HL-60 (cell line): Measurements from ENCODE around the gene PLEKHA5.

Experiments used
- DNase-seq, 2 experiments: peaks; one replicate each; pipeline ENCODE4 v3.0.0-alpha.2; 2010 to 2020; ENCODE audit warnings: low read depth in 1 of 2, low spot score in 1 of 2
- H3K27ac ChIP-seq: fragments of 250-450 bp; sonication (Bioruptor Pico); replicated peaks from 2 replicates; pipeline ENCODE4 v1.5.1; 2020; ENCODE audit warnings: mild to moderate bottlenecking, moderate library complexity
- H3K27me3 ChIP-seq: fragments of 250-450 bp; sonication (Bioruptor Pico); 2 replicates; pipeline ENCODE4 v1.5.1; 2021; ENCODE audit warnings: mild to moderate bottlenecking, moderate library complexity; ENCODE audit not compliant: insufficient read depth, poor library complexity, severe bottlenecking
- H3K4me3 ChIP-seq: replicated peaks from 2 replicates; pipeline ENCODE4 v1.5.1; 2011; ENCODE audit warnings: mild to moderate bottlenecking, control low read depth, low read length; ENCODE audit not compliant: insufficient read depth
- CTCF ChIP-seq: IDR thresholded peaks from one replicate; pipeline ENCODE4 v1.5.1; 2011; ENCODE audit warnings: low read length, control low read depth, inconsistent platforms; ENCODE audit not compliant: insufficient read depth
- GABPA ChIP-seq: IDR thresholded peaks from 2 replicates; pipeline ENCODE4 v1.6.1; 2012; ENCODE audit warnings: low read depth
- POLR2AphosphoS5 ChIP-seq: IDR thresholded peaks from 2 replicates; pipeline ENCODE4 v1.6.1; 2012; ENCODE audit warnings: low read depth
- REST ChIP-seq: IDR thresholded peaks from 2 replicates; pipeline ENCODE4 v1.6.1; 2012; ENCODE audit warnings: low read depth; ENCODE audit not compliant: insufficient replicate concordance
- SPI1 ChIP-seq: IDR thresholded peaks from 2 replicates; pipeline ENCODE4 v1.6.1; 2012; ENCODE audit warnings: low read depth, mild to moderate bottlenecking, borderline replicate concordance

Gene PLEKHA5

DNA sequence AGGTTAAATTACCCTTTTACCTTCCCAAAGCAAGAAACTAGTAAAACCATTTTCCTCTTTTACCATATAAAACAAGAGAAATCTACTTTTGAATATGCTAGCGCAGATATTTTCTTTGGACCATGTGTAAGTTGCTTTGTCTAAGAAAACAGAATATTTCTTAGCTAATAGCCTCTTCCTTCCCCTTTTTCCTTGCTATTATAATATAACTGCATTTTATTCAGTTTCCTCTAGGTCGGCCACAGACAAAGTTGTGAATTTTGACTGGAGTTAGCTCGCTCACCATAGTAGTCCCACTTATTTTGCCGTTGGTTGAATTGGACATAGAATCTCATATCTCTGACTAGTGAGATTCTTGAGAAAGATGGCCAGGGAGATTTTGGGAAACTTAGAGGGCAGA, 115.6 kb downstream of the PLEKHA5 start:
- Histone ChIP-seq H3K27ac (no peak overlapping the region), H3K27me3 (no peaks in the 10 kb centered on the region), H3K4me3 (no peak overlapping the region)
- no peak for DNase-seq
- TF ChIP-seq SPI1 (no peak), POLR2AphosphoS5 (no peak), REST (no peak), GABPA (no peak), CTCF (no peak)

DNA sequence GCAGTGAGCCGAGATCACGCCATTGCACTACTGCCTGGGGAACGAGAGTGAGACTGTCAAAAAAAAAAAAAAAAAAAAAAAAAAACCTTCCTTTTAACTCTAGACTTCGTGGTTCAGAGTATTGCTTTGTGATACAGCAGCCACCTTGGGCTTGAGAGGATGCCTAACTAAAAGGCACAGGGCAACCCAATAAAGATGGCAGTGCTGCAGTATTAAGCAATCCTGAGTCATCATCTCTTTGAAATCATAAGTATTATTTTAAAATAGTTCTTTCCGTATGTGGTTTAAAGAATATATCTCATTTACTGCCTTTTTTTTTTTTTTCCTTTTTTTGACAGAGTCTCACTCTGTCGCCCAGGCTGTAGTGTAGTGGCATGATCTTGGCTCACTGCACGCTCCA, 116.1 kb downstream of the PLEKHA5 start:
- Histone ChIP-seq H3K27ac (no peak overlapping the region), H3K4me3 (no peak overlapping the region), H3K27me3 (no peaks in the 10 kb centered on the region)
- peak in 1 of 2 experiments; percentile 6 for DNase-seq
- TF ChIP-seq REST (no peak), GABPA (no peak), POLR2AphosphoS5 (no peak), SPI1 (no peak), CTCF (no peak)

- Histone ChIP-seq H3K27ac (no peak overlapping the region), H3K4me3 (no peak overlapping the region), H3K27me3 (no peaks in the 10 kb centered on the region)
- no peak for DNase-seq
- TF ChIP-seq SPI1 (no peak), POLR2AphosphoS5 (no peak), REST (no peak), GABPA (no peak), CTCF (no peak)
Observed at GRCh38 chr12:19246933-19247332, 117.4 kb downstream of the PLEKHA5 start.
